Stomach (tissue), 4 donors: Measurements from ENCODE around the gene ZBTB8A.

ENCODE experiments used
- CTCF ChIP-seq, 7 experiments: fragments of 450-650 bp in 4 of 7; fragments of 200-600 bp in 3 of 7; sonication (generic) in 3 of 7; IDR thresholded peaks; one replicate each; pipeline ENCODE4 v1.5.1; 2016 to 2019; ENCODE audit warnings: antibody characterized with exemption in 7 of 7, control low read depth in 2 of 7, mild to moderate bottlenecking in 1 of 7
- POLR2A ChIP-seq, 4 donors: fragments of 450-650 bp; IDR thresholded peaks; one replicate each; pipeline ENCODE4 v1.6.1; 2016; ENCODE audit warnings: antibody characterized with exemption in 4 of 4, control low read depth in 2 of 4, mild to moderate bottlenecking in 1 of 4, moderate library complexity in 1 of 4

- TF ChIP-seq CTCF (IDR thresholded peaks at IDR 0.05): no peak
- no peak for TF ChIP-seq POLR2A (IDR thresholded peaks at IDR 0.05)
Measured at GRCh38 chr1:32536764-32537163, 2.5 kb upstream of the ZBTB8A start.
